ENCODE data around the gene SF1.

SF1 gene

DNA sequence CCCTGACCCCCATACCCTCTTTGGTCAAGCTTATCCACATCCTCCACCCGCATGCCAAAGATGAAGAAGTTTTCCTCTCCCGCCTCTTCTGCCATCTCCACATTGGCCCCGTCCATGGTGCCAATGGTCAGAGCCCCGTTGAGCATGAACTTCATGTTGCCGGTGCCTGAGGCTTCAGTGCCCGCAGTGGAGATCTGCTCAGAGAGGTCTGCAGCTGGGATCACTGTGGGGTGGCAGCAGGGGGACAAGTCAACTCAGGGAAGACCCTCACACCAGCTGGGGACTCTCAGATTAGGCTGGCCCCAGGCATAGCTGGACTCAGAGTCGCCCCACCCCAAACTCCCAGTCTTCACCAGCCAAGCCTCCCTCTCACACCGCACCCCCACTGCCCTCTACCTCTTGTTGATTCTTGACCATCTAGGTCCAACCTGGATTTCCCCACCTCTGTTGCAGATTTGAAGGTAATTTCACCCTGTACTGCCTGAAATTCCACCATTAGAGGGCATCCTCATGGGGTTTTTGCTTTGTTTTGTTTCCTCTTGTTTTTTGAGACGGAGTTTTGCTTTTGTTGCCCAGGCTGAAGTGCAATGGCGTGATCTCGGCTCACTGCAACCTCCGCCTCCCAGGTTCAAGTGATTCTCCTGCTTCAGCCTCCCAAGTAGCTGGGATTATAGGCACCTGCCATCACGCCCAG lies 27.8 kb downstream of the SF1 start:
- no peak for DNase-seq (ENCODE audit: low read depth in 1 of 2, low spot score in 1 of 2)

GRCh38 chr11:64747961-64748665 lies 30.2 kb downstream of the SF1 start:
- no peak for DNase-seq (ENCODE audit: low read depth in 1 of 2, low spot score in 1 of 2)

DNA sequence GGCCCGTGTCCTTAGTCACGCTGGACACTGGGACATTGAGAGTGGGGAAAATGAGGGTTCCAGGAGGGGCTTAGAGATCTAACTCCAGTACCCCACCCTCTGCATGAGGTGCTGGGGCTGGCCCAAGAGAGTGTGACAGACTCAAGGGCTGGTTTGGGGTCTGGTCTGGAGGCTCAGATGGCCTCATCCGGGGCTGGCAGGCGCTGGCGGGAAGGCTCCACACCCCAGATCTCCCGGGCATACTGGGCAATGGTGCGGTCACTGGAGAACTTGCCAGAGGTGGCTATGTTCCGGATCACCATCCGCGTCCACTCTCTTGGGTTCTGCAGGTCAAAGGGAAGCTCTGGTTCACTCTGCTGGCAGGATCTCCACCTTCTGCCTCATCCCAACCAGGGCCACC lies 31.9 kb downstream of the SF1 start:
- DNase-seq (ENCODE audit: low read depth in 1 of 2, low spot score in 1 of 2) = no peak

DNA sequence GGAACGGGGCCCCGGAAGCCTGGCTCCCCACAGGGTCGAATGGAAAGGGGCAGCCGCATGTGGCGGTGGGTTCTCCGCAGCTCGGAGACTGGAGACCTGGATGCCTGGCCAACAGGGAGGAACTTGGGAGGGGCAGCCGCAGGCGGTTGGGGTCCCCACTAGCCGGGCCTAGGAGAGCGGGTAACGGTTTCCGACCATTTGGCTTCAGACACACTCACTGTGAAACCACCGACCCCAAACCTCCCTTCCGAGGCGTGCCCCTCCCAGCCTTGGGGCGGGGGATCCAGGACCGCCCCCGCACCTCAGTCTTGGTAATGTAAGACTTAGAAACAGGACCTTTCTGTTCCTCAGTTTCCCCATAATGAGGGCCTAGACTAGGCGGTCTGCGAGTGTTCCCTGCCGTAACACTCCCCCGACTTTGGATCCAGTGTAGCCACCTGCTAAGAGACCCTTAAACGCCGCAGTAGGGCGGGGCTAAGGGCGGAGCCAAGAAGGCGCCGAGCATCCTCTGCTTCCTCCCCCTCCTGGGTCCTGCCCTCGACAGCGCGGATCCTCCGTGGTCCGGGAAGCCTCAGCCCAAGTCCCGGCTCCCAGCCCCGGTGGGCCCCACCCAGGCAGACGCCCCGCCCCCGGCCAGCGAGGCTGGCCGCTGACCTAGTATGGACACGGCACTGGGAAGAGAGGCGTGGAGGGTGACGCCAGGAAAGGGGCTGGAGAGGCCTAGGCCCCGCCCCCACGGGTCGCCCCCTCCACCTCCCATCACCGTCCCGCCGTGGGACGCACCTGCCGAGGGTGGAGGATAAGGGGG lies 32.6 kb downstream of the SF1 start:
- no peak for DNase-seq (ENCODE audit: low read depth in 1 of 2, low spot score in 1 of 2)

GRCh38 chr11:64745189-64745520 lies 33.2 kb downstream of the SF1 start:
- no peak for DNase-seq (ENCODE audit: low read depth in 1 of 2, low spot score in 1 of 2)

DNA sequence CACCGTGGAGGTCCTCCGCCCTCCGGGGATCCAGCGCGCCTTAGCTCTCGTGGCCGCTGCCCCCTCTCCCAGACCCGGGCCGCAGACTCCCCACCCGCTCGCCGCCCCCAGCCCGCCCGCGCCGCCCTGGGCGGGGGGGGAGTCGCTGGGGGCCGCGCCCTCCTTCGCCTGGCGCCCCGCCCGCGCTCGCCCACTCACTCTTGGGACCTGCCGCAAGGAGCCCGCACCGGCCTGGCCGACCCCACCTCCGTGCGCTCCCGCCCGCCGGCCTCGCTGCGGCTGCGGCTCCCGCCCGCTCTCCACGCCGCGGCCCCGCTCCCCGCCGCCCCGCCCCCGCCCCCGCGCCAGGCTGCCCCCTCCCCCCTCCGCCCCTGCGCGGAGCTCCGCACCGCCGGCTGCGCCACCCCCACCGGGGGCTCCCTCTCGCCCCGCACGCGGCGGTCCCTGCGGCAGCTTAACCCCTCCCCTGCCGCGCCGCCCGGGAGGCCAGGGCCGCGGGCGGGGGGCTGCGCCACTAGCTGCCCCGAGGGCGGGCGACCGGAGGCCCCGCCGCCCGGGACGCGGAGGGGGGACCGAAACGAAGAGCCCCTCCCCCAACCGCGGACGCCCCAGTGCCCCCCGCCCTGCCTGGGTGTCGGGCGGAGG lies 33.7 kb downstream of the SF1 start:
- DNase-seq (ENCODE audit: low read depth in 1 of 2, low spot score in 1 of 2) = no peak

DNA sequence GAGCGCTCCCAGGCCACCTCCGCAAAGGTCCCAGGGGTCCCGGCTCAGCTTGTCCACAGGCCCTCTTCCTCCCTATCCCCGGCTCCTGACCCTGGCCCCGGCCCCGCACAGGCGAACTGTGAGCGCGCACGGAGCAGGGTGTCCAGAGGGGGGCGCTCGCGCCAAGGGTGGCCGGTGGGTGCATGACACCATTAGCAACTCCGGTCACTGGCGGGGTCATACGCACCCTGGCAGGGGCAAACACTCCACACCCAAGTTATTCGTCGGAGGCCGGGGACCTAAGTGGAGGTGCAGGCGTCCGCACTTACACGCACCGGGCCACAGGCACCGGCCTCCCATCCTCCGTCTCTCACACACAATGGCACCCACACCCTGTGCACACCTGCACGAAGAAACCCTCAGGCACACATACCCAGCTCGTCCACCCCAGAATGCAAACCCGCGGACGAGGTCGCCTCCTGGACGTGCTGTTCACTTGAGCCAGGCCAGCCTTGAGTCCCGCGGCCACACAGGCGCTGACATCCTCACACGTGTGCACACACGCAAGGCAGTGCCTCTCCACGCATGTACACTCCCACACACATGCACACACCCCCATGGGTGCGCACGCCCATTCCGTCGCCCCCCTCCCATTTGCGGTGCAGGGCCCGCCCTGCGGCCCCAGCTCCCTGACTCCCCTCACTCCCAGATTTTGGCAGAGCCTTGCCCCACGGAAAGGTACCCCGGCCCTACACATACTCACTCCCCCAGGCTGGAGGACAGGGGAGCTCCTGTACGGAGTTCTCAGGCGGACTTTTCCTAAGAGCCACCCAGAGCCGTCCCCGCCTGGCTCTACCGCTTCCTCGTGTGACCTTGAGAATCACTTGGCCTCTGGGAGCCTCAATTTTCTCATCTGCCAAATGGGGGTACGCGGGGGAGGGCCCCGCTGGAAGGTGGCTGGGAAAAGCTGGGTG lies 34.5 kb downstream of the SF1 start, which contains the start of gene RASGRP2:
TSS of gene RASGRP2 (minus strand) at position 552 of the 953 bp plus-strand sequence. CDS start 1,276 bp downstream, outside the sequence.
- peak in 1 of 2 donors; percentile 56 for DNase-seq (ENCODE audit: low read depth in 1 of 2, low spot score in 1 of 2)

GRCh38 chr11:64742889-64743590 lies 35.3 kb downstream of the SF1 start:
- peak in 1 of 2 donors; percentile 67 for DNase-seq (ENCODE audit: low read depth in 1 of 2, low spot score in 1 of 2)

- no peak for DNase-seq (ENCODE audit: low read depth in 1 of 2, low spot score in 1 of 2)
These were observed 36.1 kb downstream of the SF1 start for GRCh38 chr11:64742087-64742888.

DNA sequence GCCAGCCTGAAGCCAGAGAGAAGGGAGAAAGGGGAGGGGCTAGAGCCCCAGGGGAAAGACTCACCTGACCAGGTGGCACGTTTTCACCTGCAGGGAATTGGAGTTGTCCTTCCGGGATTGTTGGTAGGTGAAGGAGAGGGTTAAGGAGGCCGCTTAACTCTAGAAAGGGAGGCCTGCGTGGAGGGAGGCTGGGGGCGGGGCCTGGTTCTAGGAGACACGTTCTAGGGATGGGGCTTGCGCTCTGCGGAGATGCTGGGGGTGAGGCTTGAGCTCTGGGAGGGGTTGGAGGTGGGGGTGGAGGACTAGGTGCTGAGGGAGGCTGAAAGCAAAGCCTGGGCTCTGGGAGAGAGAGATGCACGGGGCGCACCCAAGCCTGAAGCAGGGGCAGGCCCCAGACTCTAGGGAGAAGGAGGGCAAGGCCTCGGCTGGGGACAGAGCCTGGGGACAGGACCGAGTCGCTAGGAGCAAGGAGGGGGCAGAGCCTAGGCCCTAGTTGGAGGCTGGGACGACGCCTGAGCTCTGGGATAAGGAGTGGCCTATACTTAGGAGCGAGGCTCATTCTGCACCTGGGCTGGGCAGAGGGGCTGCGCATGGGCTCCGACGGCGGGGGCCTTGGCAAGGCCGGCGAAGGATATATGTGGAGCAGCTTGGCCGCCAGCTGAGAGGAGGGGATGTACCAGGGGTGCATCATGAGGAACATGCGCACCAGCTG lies 36.8 kb downstream of the SF1 start:
- no peak for DNase-seq (ENCODE audit: low read depth in 1 of 2, low spot score in 1 of 2)

DNA sequence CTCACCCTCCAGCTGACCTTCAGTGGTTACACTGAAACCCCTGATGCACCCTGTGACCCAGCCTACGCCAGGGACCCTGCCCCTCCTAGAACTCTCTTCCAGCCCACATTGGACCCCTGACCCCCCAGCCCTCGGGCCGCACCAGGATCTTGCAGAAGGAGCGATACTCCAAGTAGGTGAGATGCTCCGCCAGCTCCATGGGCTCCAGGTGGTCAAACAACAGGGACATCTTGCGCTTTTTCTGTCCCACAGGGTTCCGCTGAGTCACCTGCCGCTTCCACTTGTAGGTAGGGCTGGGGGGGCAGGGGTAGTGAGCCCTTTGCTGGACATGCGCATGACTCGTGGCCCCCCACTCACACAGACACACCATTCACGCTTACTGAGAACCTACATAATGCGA lies 38.5 kb downstream of the SF1 start:
- DNase-seq (ENCODE audit: low read depth in 1 of 2, low spot score in 1 of 2) = no peak

GRCh38 chr11:64736654-64737053 lies 41.7 kb downstream of the SF1 start:
- no peak for DNase-seq (ENCODE audit: low read depth in 1 of 2, low spot score in 1 of 2)

DNA sequence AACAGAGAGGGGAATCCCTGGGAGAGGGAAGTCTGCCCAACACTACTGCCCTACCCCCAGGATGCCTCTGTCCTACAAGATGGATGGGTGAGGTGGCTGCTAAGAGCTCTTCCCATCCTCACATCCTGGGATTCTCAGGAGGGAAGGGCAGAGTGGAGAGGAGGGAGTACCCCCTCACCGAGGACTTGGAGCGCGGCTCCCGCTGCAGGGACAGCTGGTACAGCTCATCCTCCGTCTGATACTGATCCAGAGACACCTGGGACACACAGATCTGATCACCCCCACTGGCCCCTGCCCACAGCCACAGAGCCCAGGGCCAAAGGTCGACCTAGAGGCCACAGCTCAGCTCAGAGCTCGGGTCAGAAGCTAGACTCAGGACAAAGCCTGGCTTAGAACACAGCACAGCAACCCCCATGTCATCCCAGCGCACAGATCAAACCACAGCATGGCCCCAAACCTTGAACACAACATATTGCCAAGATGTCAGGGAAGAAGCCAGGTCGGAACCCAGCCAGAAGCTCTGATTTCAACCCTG lies 42.5 kb downstream of the SF1 start:
- no peak for DNase-seq (ENCODE audit: low read depth in 1 of 2, low spot score in 1 of 2)

DNA sequence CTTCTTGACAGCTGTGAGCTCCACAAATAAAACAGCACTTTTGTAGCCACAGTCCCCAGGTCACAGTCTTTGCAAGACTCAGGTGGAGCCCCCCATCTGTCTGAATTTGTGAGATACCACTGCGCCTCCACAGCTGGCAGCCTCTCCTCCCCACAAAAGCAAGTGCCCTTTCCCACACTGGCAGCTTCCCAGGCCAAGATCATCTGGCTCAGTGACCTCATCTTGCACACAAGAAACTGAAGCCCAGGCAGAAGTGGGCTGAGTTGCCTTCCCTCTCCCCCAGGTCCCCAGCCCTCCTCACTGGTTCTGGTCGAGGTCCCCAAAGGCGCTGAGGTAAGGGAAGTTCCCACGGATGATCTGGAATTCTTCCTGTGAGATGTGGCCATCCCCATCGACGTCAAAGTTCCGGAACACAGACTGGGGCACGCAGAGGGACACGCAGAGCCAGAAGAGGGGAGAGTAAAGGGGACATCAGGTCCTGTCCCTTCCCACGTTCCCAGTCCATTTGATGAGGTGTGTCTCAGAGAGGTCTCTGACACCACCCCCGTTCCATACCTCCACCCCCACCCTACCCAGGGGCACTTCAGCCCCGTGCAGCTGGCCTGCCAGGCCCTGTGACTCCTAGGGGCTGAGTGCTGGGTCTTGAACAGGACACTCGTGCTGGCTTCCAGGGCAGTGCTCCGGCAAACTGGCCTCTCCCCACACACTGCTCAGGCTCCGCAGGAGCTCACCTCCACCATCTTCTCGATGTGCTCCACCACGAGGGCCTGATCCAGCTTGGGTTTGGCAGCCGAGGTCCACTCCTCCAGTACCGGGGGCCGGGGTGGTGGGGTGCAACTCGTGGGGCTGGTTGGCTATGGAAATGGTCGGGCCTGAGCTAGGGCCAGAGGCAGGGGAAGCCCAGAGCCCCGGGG lies 43.3 kb downstream of the SF1 start:
- no peak for DNase-seq (ENCODE audit: low read depth in 1 of 2, low spot score in 1 of 2)

- DNase-seq (ENCODE audit: low read depth in 1 of 2, low spot score in 1 of 2) = no peak
These were observed 46.7 kb downstream of the SF1 start for GRCh38 chr11:64731601-64732000.

- DNase-seq (ENCODE audit: low read depth in 1 of 2, low spot score in 1 of 2) = no peak
These were observed 48.4 kb downstream of the SF1 start for GRCh38 chr11:64729851-64730382.

All from activated CD4-positive, alpha-beta T cell treated with anti-CD3 and anti-CD28 coated beads, Interleukin-2, amount 50 U/mL, for 24 hours (primary cell).